ENCODE measurements around the gene MTX3. TPM values are rescaled to one million over a fixed set of nuclear protein-coding genes. Genes with fewer than 3 reads are reported as not detected.

The MTX3 gene
- total RNA-seq, 1 experiment from 2014 or later, result 7.1 TPM

GRCh38 chr5:80034962-80035821 lies 44.1 kb upstream of the MTX3 start, which contains the start of gene THBS4:
Gene THBS4 (plus strand): TSS chr5:80035348. CDS start chr5:80035538, 190 bp downstream.
- TF ChIP-seq EZH2 (IDR thresholded peaks at IDR 0.05; ENCODE audit: low read length, unreplicated experiment) (no peak), CTCF (conservative IDR thresholded peaks at IDR 0.05; ENCODE audit: low read depth, low read length) (no peak), EZH2phosphoT487 (IDR thresholded peaks at IDR 0.05; ENCODE audit: borderline replicate concordance, low read length) (no peak)
- H3F3A ChIP-seq (ENCODE audit: low read length, unreplicated experiment), result no peaks in the 10 kb centered on the region
- POLR2A ChIA-PET (ENCODE audit: unreplicated experiment), result no interaction called here
- H3K4me1 ChIP-seq (ENCODE audit: insufficient read depth, low read length), result no peaks in the 10 kb centered on the region
- intact Hi-C loops (cut with micrococcal nuclease), result no loop called here
- no peak within 1 kb of the TSS for H3K4me2 ChIP-seq (ENCODE audit: low read length)
- BruUV-seq (replicated peaks), result no TSS peak
- H3K79me2 ChIP-seq (ENCODE audit: low read length), result no peaks in the 10 kb centered on the region
- peaks cover 54% of the 10 kb centered on the region for H3K27me3 ChIP-seq (ENCODE audit: low read length)
- CTCF ChIA-PET, result no interaction called here
- no peak within 1 kb of the TSS for H3K4me3 ChIP-seq (ENCODE audit: low read length)
- H3K27ac ChIP-seq (ENCODE audit: low read length), result no peak within 1 kb of the TSS
- H3K9me2 ChIP-seq (replicated peaks; ENCODE audit: low read length), result no peaks in the 10 kb centered on the region
- no peak for DNase-seq
- no peak for ATAC-seq
- no peak within 1 kb of the TSS for H3K9ac ChIP-seq (ENCODE audit: low read length)
- H4K20me1 ChIP-seq (ENCODE audit: low read length), result no peaks in the 10 kb centered on the region
- no peaks in the 10 kb centered on the region for H3K36me3 ChIP-seq (ENCODE audit: low read depth, low read length)
- no peak within 1 kb of the TSS for H2AFZ ChIP-seq (ENCODE audit: low read length)
- H3K9me3 ChIP-seq (ENCODE audit: low read length), result no peaks in the 10 kb centered on the region

GRCh38 chr5:80034559-80034958 lies 43.5 kb upstream of the MTX3 start:
- Histone ChIP-seq H3K36me3 (ENCODE audit: low read depth, low read length) (no peaks in the 10 kb centered on the region), H4K20me1 (ENCODE audit: low read length) (no peaks in the 10 kb centered on the region), H3K4me1 (ENCODE audit: insufficient read depth, low read length) (no peaks in the 10 kb centered on the region), H3K9ac (ENCODE audit: low read length) (no peak overlapping the region), H3K9me3 (ENCODE audit: low read length) (no peaks in the 10 kb centered on the region), H3K9me2 (replicated peaks; ENCODE audit: low read length) (no peaks in the 10 kb centered on the region), H3K79me2 (ENCODE audit: low read length) (no peaks in the 10 kb centered on the region), H3K4me3 (ENCODE audit: low read length) (no peak overlapping the region), H3K27me3 (ENCODE audit: low read length) (peaks cover 50% of the 10 kb centered on the region), H3F3A (ENCODE audit: low read length, unreplicated experiment) (no peaks in the 10 kb centered on the region), H3K4me2 (ENCODE audit: low read length) (no peak overlapping the region), H3K27ac (ENCODE audit: low read length) (no peak overlapping the region), H2AFZ (ENCODE audit: low read length) (no peak overlapping the region)
- intact Hi-C loops (cut with micrococcal nuclease), result no loop called here
- ChIA-PET CTCF (no interaction called here), POLR2A (ENCODE audit: unreplicated experiment) (no interaction called here)
- ATAC-seq (no peak), DNase-seq (no peak)
- TF ChIP-seq EZH2 (IDR thresholded peaks at IDR 0.05; ENCODE audit: low read length, unreplicated experiment) (no peak), CTCF (conservative IDR thresholded peaks at IDR 0.05; ENCODE audit: low read depth, low read length) (no peak), EZH2phosphoT487 (IDR thresholded peaks at IDR 0.05; ENCODE audit: borderline replicate concordance, low read length) (no peak)
- BruUV-seq (replicated peaks), result no TSS peak

- H3K4me3 ChIP-seq (ENCODE audit: low read length), result no peak overlapping the region
- no peak overlapping the region for H3K9ac ChIP-seq (ENCODE audit: low read length)
- no peaks in the 10 kb centered on the region for H3K9me2 ChIP-seq (replicated peaks; ENCODE audit: low read length)
- POLR2A ChIA-PET (ENCODE audit: unreplicated experiment), result no interaction called here
- no peaks in the 10 kb centered on the region for H4K20me1 ChIP-seq (ENCODE audit: low read length)
- no peaks in the 10 kb centered on the region for H3F3A ChIP-seq (ENCODE audit: low read length, unreplicated experiment)
- TF ChIP-seq CTCF (conservative IDR thresholded peaks at IDR 0.05; ENCODE audit: low read depth, low read length) (no peak), EZH2 (IDR thresholded peaks at IDR 0.05; ENCODE audit: low read length, unreplicated experiment) (no peak), EZH2phosphoT487 (IDR thresholded peaks at IDR 0.05; ENCODE audit: borderline replicate concordance, low read length) (no peak)
- no peaks in the 10 kb centered on the region for H3K79me2 ChIP-seq (ENCODE audit: low read length)
- CTCF ChIA-PET, result no interaction called here
- H2AFZ ChIP-seq (ENCODE audit: low read length), result no peak overlapping the region
- no peaks in the 10 kb centered on the region for H3K36me3 ChIP-seq (ENCODE audit: low read depth, low read length)
- no peak overlapping the region for H3K4me2 ChIP-seq (ENCODE audit: low read length)
- intact Hi-C loops (cut with micrococcal nuclease), result no loop called here
- BruUV-seq (replicated peaks), result no TSS peak
- no peak for ATAC-seq
- no peaks in the 10 kb centered on the region for H3K4me1 ChIP-seq (ENCODE audit: insufficient read depth, low read length)
- H3K27me3 ChIP-seq (ENCODE audit: low read length), result peaks cover 41% of the 10 kb centered on the region
- no peaks in the 10 kb centered on the region for H3K9me3 ChIP-seq (ENCODE audit: low read length)
- no peak overlapping the region for H3K27ac ChIP-seq (ENCODE audit: low read length)
- no peak for DNase-seq
Measured at GRCh38 chr5:80033513-80033912, 42.5 kb upstream of the MTX3 start.

Measured in PC-3 (cell line).